Activated CD4-positive, alpha-beta T cell treated with anti-CD3 and anti-CD28 coated beads, Interleukin-10, Interleukin-2, amounts not matched to agents 100 ng/mL and 50 ng/mL, durations not matched to agents 16 hours and 8 hours (primary cell): Measurements from ENCODE around the gene WWC2.
"Not testable (repeated sequence)": the region's sequence is repeated elsewhere in the genome, so short reads cannot be mapped to it uniquely, and the experiment has no call there.

Source experiments
- DNase-seq: peaks from one replicate; pipeline ENCODE4 v3.0.0-alpha.2; 2020

WWC2 gene

DNA sequence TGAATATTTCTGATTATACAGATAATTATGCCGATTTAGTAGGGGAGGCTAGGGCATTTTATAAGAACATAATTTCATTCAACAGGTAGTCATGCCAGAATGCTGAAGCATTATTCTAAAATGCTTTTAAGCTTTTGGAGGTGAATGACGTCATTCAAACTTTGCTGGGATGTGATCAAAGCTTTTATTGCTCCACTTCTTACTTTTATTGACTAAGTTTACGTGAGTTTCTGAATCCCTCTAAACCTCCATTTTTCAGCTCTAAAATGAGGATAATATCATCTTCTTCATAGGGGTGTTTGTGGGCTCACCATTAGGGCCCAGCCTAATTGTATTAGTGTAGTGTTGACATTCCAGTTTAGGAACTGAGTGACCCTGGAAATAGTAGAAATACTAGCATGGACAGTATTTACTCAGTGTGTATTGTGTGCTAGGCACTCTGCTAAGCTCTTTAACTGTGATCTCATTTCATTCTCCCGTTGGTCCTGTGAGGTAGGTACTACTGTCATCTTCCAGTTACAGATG lies 3.0 kb downstream of the WWC2 start:
- no peak for DNase-seq

DNA sequence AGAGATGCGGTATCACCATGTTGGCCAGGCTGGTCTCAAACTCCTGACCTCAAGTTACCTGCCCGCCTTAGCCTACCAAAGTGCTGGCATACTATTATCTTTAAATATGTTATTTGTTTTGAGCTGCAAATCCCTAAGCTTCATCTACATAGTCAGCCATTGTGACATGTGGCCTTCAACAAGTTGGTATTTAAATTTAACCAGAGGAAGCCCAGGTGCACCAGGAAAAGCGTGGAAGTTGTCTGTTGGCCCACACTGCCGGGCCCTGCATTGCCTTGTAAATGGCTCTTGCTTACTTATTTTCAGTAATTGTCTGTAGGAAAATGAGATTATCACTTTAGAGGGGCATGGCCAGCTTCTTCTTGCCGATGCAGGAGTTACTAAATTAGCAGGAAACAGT lies 6.0 kb downstream of the WWC2 start:
- DNase-seq: no peak

DNA sequence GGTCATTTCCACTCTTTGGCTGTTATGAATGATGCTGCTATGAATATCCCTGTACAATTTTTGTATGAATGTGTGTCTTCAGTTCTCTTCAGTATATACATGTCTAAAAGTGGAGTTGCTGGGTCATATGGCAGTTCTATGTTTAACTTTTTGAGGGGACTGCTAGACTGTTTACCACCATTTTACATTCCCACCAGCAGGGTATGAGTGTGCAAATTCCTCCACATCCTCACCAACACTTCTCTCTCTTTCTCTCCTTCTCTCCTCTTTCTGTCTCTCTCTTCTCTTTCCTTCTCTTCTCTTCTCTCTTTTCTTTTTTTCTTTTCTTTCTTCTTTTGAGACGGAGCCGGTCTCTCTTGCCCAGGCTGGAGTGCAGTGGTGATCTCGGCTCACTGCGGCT lies 7.8 kb downstream of the WWC2 start:
- no peak for DNase-seq

DNA sequence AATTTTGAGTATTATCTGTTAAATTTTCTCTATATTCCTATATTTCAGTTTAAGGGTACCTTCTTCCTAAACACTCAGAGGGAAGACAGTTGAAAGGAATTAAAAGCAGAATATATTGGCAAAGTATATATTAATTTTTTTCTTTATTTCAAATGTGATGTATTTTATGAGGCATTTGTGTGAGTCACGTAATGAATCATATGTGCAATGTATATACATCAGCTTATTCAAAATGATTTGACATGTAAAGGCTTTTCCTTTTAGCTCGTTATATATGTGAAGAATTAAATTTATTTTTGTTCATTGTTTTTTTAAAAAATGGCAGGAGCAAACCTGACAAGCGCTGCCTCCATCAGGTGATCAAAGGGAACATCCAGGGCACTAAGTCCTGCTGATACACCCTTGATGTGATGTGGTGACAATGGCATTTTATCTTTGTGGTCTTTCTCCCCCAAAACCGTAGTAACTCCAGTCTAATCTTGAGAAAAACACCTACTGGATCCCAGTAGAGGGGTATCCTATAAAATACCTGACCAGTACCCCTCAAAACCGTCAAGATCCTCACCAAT lies 8.9 kb downstream of the WWC2 start:
- no peak for DNase-seq

DNA sequence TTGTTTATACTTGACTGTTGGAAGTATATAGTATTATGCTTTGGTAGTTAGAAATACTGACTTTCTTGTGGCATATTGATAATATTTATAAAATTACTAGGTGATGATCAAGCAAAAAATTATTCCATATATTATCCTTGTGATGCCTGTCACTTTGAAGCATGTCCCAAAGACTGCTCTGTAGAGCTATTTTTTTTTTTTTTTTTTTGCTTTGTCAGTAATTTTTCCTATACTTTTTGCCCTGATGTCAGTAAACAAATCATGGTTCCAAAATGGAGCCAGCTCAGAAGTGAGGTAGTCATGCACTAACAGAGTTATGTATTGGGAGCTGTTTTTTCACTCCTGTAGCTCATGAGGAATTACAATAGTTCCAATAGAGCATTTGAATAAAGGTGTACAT lies 11.2 kb downstream of the WWC2 start:
- DNase-seq: no peak

DNA sequence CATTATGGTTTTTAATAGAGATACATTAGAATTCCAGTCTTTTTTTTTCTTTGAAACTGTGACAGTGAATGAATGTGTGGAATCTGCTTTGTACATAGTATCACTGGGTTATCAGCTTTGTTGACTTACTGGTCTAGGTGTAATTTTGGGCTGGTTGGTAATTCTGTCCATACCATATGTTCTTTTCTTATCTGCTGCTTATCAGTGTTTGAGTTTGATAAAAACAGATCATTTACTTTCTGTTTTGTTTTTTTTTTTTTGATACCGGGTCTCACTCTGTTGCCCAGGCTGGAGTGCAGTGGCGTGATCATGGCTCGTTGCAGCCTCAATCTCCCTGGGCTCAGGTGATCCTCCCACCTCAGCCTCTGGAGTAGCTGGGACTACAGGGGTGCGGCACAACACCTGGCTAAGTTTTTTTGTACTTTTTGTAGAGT lies 12.4 kb downstream of the WWC2 start:
- no peak for DNase-seq

DNA sequence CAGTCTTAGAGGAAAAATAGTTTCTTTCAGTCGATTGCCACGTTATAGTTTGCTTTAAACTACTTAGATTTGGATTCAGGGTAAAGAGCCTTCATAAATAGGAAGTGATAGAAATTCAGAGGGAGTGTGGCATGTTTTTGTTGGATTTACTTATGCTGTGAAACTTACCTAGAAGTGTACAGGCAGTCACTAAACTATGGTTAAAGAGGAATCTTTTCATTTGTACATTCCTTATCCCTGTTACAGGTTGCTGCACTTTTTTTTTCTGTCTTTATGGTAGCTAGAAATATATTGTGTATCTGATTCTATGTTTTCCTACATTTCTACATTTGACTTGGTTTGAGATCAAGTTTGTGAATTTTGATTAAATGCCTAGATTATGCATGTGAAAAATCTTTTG lies 19.1 kb downstream of the WWC2 start:
- no peak for DNase-seq

DNA sequence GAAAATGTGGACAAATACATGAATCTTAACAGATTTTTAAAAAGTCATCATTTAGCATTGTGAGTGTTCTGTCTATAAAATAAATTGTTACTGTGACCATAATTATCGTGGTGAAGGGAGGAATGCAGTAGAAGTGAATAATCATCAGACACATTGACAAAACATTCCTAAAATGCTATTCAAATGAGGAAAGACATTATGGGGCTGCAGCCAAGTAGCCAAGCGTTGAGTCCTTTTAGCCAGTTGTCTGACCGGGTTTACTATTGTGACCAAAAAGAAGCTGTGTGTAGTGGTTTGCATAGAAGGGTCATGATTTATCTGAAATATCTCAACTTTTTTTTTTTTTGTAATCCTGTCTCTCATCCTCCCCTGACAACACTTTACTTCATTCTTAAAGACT lies 19.5 kb downstream of the WWC2 start:
- DNase-seq: no peak

DNA sequence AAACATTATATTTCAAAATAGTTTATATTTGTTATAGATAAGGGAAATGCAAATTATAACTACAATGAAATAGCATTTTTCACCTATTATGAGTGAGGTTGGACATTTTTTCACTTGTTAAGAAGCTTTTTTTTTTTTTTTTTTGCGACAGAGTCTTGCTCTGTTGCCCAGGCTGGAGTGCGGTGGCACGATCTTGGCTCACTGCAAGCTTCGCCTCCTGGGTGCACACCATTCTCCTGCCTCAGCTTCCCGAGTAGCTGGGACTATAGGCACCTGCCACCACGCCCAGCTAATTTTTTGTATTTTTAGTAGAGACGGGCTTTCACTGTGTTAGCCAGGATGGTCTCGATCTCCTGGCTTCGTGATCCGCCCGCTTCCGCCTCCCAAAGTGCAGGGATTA lies 22.6 kb downstream of the WWC2 start:
- DNase-seq: not testable (repeated sequence)

DNA sequence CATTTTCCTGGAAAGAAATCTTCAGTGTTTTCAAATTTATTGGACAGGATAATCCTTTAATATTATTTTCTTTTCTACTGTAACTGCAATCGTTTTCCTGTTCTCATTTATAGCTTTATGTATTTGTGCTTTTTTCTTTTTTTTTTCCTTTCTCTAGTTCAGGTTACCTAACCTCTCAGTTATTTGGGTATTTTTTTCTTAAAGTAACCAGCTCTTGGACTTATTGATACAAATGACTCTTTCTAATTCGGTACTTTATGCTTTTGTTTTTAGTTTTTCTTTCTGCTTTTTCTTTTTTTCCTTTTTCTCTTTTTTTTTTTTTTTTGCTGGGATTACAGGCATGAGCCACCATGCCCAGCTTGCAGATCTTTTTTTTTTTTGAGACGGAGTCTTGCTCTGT lies 25.2 kb downstream of the WWC2 start:
- no peak for DNase-seq

DNA sequence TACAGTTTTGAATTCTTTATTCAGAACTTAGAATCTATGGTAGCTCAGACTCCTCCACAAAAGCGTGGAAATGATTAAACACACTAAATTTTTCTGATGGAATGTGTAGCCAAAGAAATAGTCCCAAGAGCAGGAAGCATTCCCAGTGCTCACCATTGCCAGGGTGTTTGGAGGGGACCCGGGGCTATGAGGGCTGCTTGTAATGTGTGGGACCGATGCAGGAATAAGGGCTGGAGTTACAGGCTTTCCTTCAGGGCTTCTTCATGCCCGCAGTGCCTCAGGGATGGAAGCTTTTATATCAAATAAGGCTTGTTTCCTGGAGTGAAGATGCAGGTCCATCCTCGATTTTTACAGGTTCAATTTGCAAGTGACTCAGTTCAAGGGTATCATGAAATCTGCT lies 25.8 kb downstream of the WWC2 start:
- no peak for DNase-seq

DNA sequence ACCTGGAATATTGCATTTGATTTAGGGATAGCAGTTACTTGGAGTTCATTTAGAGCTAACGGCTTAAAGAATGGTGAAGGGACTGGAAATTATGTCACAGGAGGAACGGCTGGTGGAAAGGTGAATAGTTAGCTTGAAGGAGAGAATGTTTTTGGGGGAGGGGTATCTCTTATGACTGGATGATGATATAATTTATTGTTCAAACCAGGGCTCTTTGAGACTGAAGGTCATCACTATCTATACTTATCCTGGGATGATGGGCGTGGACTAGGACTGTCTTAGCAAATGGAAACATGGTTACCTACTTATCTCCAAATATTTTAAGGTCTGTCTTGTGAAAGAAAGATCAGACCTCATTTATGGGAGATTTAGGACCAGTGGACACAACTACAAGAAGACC lies 30.1 kb downstream of the WWC2 start:
- no peak for DNase-seq

DNA sequence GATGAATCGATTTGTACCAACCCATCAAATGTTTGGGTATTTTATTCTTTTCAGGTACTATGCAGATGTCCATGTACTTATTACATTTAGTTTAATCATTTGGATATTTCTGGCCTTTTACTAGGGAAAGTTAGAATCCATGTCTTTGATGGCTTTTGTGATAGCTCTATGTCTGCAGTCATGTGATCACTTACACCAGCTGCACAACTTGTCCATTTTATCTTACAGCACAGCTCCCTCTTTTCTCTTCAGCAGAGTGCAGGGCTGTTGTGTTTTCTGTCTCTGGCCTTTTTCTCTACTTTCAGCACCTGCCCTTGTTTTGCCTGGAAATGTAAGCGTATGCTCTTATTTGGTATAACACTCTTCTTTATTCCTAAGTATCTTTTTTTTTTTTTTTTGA lies 30.6 kb downstream of the WWC2 start:
- no peak for DNase-seq

DNA sequence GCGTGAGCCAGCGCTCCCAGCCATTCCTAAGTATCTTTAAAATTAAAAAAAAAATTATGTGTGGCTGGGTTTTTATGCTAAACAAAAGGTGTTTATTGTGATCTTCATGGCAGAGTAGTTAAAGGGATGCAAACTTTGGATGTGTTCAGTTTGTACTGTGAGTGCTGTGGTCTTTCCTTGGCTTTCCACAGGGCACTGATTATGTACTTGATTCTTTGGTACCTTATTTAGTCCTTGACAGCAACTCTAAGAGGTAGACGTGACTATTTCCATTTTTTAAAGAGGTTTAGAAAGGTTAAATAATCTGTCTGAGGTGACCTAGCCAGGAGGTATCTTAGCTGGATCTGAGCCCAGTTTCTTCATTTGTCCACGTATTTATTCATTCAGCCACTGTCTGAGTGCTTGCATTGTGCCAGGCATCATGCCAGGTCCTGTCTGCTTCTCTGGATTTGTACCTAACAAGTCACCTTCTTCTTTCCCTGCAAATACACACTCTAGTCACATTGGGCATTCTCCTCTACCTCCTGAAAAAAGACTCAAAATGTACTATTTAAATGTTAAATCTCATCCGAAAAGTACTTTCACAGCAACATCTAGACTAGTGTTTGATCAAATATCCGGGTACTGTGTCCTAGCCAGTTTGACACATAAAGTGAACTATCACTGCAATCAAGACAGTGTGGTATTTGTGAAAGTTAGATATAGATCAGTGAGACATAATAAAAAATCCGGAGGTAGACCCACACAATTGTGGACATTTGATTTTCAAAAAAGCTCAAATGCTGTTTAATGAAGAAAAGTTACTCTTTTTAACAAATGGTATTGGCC lies 31.5 kb downstream of the WWC2 start:
- DNase-seq: no peak

DNA sequence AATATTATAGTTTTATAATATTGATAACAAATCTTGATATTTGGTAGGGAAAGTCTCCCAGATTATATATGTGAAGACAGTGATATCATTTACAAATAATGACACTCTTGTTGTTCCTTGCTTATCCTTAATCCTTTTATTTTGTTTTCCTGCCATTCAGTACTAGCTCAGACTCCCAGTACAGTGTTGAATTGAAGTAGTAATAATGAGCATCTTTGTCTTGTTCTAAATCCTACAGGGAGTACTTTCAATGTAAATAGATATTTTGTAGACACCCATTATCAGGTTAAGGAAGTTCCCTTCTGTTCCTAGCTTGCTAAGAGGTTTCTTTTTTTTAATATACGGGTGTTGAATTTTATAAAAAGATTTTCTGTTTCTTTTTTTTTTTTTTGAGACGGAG lies 33.0 kb downstream of the WWC2 start:
- no peak for DNase-seq

DNA sequence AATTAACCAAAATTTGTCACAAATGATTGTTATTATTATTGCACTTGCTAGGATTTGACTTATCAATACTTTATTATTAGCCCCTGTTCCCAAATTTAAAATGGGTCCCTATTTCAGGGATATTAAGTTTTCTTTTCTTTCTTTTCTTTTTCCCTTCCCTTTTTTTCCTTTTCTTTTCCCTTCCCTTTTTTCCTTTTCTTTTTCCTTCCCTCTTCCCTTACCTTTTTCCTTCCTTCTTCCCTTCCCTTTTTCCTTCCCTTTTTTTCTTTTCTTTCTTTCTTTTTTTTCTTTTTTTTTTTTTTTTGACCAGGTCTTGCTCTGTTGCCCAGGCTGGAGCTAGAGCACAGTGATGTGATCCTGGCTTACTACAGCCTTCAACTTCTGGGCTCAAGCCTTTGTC lies 33.8 kb downstream of the WWC2 start:
- no peak for DNase-seq

DNA sequence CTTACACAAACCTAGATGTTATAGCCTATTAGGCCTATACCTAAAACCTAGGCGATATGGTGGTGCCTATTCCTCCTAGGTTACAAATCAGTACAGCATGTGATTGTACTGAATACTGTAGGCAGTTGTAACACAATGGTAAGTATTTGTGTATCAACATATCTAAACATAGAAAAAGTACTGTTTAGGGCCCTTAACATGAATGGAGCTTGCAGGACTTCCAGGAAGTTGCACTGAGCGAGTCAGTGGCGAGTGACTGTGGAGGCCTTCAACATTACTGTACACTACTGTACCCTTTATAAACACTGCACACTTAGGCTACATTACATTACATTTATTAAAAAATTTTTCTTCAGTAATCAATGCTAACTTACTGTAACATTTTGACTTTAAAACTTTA lies 37.8 kb downstream of the WWC2 start:
- no peak for DNase-seq

DNA sequence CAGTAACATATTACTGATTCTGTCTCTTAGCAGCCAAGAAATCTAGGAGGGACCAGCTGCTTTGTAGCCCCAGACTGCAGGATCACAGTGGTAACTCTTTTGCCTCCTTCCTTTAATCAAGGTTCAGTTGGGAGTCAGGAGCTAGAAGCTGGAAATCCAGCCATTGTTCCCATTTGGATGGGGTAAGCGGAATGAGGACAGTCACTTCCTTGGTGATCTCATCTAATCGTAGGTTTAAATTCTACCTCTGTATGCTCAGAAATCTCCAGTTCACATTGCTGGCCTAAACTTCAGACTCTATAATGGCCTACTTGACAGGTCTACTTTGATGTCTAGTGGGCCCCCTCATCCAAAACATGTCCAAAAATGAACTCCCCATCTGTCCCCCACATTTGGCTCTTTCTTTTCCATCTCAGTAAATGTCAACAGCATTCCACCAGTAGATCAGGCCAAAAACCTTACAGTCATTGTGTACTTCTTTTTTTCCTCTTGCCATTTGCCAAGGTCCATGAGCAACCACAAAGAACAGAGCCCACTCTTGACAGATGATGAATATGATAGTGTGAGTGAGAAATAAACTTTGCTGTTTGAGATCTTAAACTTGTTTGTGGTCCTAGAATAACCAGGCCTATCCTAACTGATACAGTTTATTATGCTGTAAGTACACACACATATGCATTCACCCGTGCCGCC lies 40.1 kb downstream of the WWC2 start:
- no peak for DNase-seq

DNA sequence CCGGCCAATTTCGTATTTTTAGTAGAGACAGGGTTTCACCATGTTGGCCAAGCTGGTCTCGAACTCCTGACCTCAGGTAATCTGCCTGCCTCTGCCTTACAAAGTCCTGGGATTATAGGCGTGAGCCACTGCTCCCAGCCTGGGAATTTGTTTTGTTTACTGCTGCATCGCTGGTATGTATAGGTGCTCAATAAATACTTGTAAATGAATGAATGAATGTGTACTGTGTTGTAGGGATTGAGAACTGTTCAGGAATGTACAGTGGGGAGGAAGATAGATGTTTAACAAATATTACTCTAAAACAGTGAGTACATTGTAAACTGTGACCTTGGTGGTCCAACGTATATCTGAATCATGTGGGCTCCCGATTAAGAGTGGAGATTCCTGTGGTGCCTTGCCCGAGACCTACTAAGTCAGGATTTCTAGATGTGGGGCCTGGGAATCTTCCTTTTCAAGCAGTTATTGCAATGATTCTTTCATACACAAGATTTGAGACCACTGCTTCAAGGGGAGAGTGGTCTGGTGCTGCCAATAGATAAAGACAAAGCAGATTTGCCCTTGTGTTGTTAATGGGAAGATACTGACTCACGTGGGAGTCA lies 41.0 kb downstream of the WWC2 start:
- no peak for DNase-seq

DNA sequence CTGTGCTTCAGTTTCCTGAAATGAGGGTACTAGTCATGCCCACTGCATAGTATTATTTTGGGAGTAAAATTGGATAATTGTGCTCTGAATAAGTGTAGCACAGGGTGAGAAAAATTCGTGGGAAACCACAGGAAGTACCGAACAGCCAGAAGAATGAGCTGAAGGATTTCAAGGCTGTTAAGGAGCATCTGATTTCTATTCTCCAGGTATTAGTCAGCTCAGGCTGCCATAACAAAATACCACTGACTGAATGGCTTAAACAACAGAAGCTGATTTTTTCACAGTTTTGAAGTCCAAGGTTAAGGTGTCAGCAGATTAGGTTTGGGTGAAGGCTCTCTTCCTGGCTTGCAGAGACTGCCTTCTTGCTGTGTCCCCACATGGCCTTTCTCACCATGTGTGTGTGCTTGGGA lies 41.9 kb downstream of the WWC2 start:
- DNase-seq: no peak

DNA sequence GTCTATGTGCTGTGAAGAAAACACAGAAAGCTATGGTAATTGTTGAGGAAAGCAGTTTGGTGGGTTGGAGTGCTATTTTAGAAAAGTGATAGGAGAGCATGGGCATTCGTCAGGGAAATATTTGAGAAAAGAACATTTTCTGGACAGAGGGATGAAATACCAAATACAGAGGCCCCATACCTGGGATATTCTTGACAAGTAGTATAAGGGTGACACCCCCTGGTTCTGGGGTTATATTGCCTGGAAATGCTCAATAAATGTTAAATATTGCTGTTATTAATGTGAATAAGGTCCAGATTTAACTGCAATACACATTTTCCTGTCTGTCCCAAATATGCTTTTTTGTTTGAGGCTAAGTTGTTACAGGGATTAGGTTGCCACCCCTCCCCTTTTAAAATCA lies 42.9 kb downstream of the WWC2 start:
- no peak for DNase-seq

DNA sequence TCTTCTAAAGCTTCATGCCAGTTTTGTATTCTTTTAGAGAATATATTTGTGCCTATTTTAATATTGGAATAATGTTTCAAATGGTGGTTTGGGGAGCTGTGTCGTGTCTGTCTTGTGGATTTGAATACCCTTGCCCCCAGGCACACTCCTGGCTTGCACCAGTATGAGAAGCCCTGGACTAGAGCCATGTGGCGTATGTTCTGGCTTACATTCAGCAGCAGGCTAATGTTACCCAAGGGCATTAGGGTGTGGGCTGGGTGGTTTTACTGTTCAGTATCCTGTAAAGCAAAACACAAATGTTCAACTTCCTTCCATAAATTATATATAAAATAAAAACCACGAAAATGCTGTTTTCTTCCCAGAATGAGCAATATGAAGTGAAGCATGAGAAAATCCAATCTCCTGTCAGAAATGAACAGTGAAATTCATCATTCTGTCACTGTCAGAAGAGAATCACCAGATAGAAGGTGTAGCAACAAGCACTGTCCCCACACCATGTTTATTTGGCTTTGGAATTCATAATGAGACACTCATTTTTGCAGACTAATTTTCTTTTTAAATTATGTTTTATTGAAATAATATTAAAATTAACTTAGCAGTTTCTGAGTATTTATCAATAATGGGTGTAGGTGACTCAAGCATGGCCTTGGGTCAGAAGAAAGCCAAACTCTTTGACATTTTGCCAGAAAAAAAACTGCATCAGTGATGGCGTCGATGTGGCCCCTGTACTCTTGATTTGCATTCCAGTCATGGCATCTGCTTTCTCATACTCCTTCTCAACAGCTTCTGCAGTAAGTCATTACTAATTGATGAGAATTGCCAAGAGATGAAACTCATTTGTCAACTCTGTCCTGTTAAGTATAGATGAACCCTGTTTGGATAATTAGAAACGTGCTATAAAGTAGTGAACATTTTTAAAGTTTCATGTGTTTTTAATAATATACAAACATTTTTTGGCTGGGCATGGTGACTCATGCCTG lies 43.8 kb downstream of the WWC2 start:
- DNase-seq: no peak
